WTC11 (cell line): ENCODE measurements around the gene CACNA2D3. TPM values are rescaled to one million over a fixed set of nuclear protein-coding genes. Genes with fewer than 3 reads are reported as not detected.

Experiments
- ATAC-seq: fragments of 200-7000 bp; cut with Tn5 transposase; 2 replicates; pipeline ENCODE4 v1.10.0; 2021; ENCODE audit warnings: mild to moderate bottlenecking, moderate library complexity
- CTCF ChIA-PET: fragments of 300-600 bp; sonication (Branson Sonifier 250); formaldehyde crosslinking; loops from one replicate; lab custom pipeline; 2021; ENCODE audit warnings: antibody characterized with exemption; lab: Charles Lee
- POLR2A ChIA-PET: fragments of 350-600 bp; sonication (Branson Sonifier 250); formaldehyde crosslinking; loops from one replicate; lab custom pipeline; 2021; ENCODE audit warnings: antibody characterized with exemption; lab: Charles Lee
- DNase-seq: peaks from one replicate; pipeline ENCODE4 v3.0.0; 2021; ENCODE audit warnings: low spot score
- H3K27ac Mint-ChIP-seq: 2 replicates; pipeline ENCODE4 v1.8.0; 2021; ENCODE audit warnings: mixed read lengths
- H3K27me3 Mint-ChIP-seq: 2 replicates; pipeline ENCODE4 v1.8.0; 2021; ENCODE audit warnings: low read depth, mild to moderate bottlenecking, moderate library complexity, mixed read lengths
- H3K36me3 Mint-ChIP-seq: 2 replicates; pipeline ENCODE4 v1.8.0; 2021; ENCODE audit warnings: mixed read lengths
- H3K4me1 Mint-ChIP-seq: 2 replicates; pipeline ENCODE4 v1.8.0; 2022; ENCODE audit warnings: mixed read lengths
- H3K4me3 Mint-ChIP-seq: 2 replicates; pipeline ENCODE4 v1.8.0; 2021; ENCODE audit warnings: mild to moderate bottlenecking, moderate library complexity, mixed read lengths
- H3K9me3 Mint-ChIP-seq: 2 replicates; pipeline ENCODE4 v1.8.0; 2021; ENCODE audit warnings: mixed read lengths
- CREB1 ChIP-seq: sonication (generic); formaldehyde crosslinking; IDR thresholded peaks from 2 replicates; pipeline ENCODE4 v1.8.0; 2023; ENCODE audit warnings: mild to moderate bottlenecking, missing genetic modification reagents
- ETV6 ChIP-seq: sonication (generic); formaldehyde crosslinking; IDR thresholded peaks from 2 replicates; pipeline ENCODE4 v1.8.1; 2022; ENCODE audit warnings: mild to moderate bottlenecking, missing genetic modification reagents
- FOXJ3 ChIP-seq: sonication (generic); formaldehyde crosslinking; IDR thresholded peaks from 2 replicates; pipeline ENCODE4 v1.9.0; 2021; ENCODE audit warnings: missing genetic modification reagents, mild to moderate bottlenecking, borderline replicate concordance
- FOXK1 ChIP-seq: sonication (generic); formaldehyde crosslinking; IDR thresholded peaks from 2 replicates; pipeline ENCODE4 v1.8.0; 2022; ENCODE audit warnings: mild to moderate bottlenecking, moderate library complexity, missing genetic modification reagents
- SMAD3 ChIP-seq: sonication (generic); formaldehyde crosslinking; IDR thresholded peaks from 2 replicates; pipeline ENCODE4 v1.8.0; 2022; ENCODE audit warnings: missing genetic modification reagents, mild to moderate bottlenecking, borderline replicate concordance
- SMAD4 ChIP-seq: sonication (generic); formaldehyde crosslinking; IDR thresholded peaks from 2 replicates; pipeline ENCODE4 v1.8.0; 2022; ENCODE audit warnings: mild to moderate bottlenecking, missing genetic modification reagents
- TCF7 ChIP-seq: sonication (generic); formaldehyde crosslinking; IDR thresholded peaks from 2 replicates; pipeline ENCODE4 v1.8.0; 2022; ENCODE audit warnings: mild to moderate bottlenecking, low read depth, missing genetic modification reagents, moderate library complexity
- total RNA-seq: library from RNA; stranded (reverse); gene quantifications from 3 replicates; pipeline ENCODE4 v1.2.3, GENCODE V29; 2021
- TF ChIP-seq, protein P1 (sequence below): sonication (generic); formaldehyde crosslinking; IDR thresholded peaks from 2 replicates; pipeline ENCODE4 v1.8.0; 2022; ENCODE audit warnings: mild to moderate bottlenecking, missing genetic modification reagents
- TF ChIP-seq, protein P2 (sequence below): sonication (generic); formaldehyde crosslinking; IDR thresholded peaks from 2 replicates; pipeline ENCODE4 v1.8.0; 2023; ENCODE audit warnings: missing genetic modification reagents
- TF ChIP-seq, protein P3 (sequence below): sonication (generic); formaldehyde crosslinking; IDR thresholded peaks from 2 replicates; pipeline ENCODE4 v1.8.1; 2022; ENCODE audit warnings: missing genetic modification reagents, borderline replicate concordance
- TF ChIP-seq, protein P4 (sequence below): sonication (generic); formaldehyde crosslinking; IDR thresholded peaks from 2 replicates; pipeline ENCODE4 v1.8.0; 2022; ENCODE audit warnings: mild to moderate bottlenecking, missing genetic modification reagents
- TF ChIP-seq, protein P5 (sequence below): sonication (generic); formaldehyde crosslinking; IDR thresholded peaks from 2 replicates; pipeline ENCODE4 v1.8.1; 2022; ENCODE audit warnings: mild to moderate bottlenecking, moderate library complexity, missing genetic modification reagents
- TF ChIP-seq, protein P6 (sequence below): fragments of 250-450 bp; sonication (Bioruptor Pico); IDR thresholded peaks from 2 replicates; pipeline ENCODE4 v1.9.0; 2021; ENCODE audit warnings: mild to moderate bottlenecking, borderline replicate concordance
- TF ChIP-seq, protein P7 (sequence below): sonication (generic); formaldehyde crosslinking; IDR thresholded peaks from 2 replicates; pipeline ENCODE4 v1.8.1; 2023; ENCODE audit warnings: mild to moderate bottlenecking, missing genetic modification reagents

Gene CACNA2D3
- total RNA-seq, 1 experiment from 2014 or later: 5.0 TPM

DNA sequence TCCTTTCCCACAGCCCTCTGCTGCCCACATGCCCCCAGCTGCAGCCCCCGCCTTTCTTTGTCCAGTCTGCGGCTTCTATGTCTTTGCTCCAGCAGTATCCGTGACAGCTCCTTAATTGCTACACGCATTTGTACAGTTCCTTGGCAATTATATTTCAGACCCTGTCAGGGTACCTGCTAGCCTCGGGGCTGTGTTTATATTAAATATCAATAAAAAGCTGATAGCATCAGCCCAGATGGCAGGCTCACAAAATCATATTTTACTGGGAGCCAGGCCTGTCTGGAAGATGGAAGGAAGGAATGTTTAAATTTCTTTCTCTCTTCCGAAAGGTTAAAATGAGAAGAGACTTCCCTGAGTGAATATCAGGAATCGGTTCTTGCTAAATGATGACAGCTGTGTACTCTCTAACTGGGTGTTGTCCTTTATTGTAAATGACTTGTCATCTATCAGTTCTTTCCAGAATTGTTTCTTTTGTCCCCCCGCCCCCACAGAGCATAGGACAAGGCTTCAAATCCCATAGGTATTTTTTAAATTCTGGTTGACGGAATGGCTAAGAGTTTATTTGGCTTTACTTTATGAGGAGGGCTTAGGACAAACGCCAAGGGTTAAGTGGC is 427.4 kb downstream of the CACNA2D3 start:
- ChIA-PET POLR2A (no interaction called here), CTCF (no interaction called here)
- ATAC-seq (no peak), DNase-seq (no peak)
- H3K27ac Mint-ChIP-seq: no peak overlapping the region
- H3K9me3 Mint-ChIP-seq: no peaks in the 10 kb centered on the region
- H3K4me1 Mint-ChIP-seq: no peaks in the 10 kb centered on the region; the same call in 1 of the 2 replicates
- TF ChIP-seq SMAD3 (CRISPR knock-in tag) (no peak), ETV6 (CRISPR knock-in tag) (no peak), FOXK1 (CRISPR knock-in tag) (no peak), CREB1 (no peak), TCF7 (CRISPR knock-in tag) (no peak), FOXJ3 (CRISPR knock-in tag) (no peak), SMAD4 (CRISPR knock-in tag) (no peak)
- TF ChIP-seq, protein P1, sequence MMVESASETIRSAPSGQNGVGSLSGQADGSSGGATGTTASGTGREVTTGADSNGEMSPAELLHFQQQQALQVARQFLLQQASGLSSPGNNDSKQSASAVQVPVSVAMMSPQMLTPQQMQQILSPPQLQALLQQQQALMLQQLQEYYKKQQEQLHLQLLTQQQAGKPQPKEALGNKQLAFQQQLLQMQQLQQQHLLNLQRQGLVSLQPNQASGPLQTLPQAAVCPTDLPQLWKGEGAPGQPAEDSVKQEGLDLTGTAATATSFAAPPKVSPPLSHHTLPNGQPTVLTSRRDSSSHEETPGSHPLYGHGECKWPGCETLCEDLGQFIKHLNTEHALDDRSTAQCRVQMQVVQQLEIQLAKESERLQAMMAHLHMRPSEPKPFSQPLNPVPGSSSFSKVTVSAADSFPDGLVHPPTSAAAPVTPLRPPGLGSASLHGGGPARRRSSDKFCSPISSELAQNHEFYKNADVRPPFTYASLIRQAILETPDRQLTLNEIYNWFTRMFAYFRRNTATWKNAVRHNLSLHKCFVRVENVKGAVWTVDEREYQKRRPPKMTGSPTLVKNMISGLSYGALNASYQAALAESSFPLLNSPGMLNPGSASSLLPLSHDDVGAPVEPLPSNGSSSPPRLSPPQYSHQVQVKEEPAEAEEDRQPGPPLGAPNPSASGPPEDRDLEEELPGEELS: no peak
- TF ChIP-seq, protein P2, sequence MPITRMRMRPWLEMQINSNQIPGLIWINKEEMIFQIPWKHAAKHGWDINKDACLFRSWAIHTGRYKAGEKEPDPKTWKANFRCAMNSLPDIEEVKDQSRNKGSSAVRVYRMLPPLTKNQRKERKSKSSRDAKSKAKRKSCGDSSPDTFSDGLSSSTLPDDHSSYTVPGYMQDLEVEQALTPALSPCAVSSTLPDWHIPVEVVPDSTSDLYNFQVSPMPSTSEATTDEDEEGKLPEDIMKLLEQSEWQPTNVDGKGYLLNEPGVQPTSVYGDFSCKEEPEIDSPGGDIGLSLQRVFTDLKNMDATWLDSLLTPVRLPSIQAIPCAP (CRISPR knock-in tag): no peak
- TF ChIP-seq, protein P3, sequence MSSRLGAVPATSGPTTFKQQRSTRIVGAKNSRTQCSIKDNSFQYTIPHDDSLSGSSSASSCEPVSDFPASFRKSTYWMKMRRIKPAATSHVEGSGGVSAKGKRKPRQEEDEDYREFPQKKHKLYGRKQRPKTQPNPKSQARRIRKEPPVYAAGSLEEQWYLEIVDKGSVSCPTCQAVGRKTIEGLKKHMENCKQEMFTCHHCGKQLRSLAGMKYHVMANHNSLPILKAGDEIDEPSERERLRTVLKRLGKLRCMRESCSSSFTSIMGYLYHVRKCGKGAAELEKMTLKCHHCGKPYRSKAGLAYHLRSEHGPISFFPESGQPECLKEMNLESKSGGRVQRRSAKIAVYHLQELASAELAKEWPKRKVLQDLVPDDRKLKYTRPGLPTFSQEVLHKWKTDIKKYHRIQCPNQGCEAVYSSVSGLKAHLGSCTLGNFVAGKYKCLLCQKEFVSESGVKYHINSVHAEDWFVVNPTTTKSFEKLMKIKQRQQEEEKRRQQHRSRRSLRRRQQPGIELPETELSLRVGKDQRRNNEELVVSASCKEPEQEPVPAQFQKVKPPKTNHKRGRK (CRISPR knock-in tag): no peak
- TF ChIP-seq, protein P4, sequence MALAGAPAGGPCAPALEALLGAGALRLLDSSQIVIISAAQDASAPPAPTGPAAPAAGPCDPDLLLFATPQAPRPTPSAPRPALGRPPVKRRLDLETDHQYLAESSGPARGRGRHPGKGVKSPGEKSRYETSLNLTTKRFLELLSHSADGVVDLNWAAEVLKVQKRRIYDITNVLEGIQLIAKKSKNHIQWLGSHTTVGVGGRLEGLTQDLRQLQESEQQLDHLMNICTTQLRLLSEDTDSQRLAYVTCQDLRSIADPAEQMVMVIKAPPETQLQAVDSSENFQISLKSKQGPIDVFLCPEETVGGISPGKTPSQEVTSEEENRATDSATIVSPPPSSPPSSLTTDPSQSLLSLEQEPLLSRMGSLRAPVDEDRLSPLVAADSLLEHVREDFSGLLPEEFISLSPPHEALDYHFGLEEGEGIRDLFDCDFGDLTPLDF (CRISPR knock-in tag): no peak
- TF ChIP-seq, protein P5, sequence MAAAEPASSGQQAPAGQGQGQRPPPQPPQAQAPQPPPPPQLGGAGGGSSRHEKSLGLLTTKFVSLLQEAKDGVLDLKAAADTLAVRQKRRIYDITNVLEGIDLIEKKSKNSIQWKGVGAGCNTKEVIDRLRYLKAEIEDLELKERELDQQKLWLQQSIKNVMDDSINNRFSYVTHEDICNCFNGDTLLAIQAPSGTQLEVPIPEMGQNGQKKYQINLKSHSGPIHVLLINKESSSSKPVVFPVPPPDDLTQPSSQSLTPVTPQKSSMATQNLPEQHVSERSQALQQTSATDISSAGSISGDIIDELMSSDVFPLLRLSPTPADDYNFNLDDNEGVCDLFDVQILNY (CRISPR knock-in tag): no peak
- TF ChIP-seq, protein P6, sequence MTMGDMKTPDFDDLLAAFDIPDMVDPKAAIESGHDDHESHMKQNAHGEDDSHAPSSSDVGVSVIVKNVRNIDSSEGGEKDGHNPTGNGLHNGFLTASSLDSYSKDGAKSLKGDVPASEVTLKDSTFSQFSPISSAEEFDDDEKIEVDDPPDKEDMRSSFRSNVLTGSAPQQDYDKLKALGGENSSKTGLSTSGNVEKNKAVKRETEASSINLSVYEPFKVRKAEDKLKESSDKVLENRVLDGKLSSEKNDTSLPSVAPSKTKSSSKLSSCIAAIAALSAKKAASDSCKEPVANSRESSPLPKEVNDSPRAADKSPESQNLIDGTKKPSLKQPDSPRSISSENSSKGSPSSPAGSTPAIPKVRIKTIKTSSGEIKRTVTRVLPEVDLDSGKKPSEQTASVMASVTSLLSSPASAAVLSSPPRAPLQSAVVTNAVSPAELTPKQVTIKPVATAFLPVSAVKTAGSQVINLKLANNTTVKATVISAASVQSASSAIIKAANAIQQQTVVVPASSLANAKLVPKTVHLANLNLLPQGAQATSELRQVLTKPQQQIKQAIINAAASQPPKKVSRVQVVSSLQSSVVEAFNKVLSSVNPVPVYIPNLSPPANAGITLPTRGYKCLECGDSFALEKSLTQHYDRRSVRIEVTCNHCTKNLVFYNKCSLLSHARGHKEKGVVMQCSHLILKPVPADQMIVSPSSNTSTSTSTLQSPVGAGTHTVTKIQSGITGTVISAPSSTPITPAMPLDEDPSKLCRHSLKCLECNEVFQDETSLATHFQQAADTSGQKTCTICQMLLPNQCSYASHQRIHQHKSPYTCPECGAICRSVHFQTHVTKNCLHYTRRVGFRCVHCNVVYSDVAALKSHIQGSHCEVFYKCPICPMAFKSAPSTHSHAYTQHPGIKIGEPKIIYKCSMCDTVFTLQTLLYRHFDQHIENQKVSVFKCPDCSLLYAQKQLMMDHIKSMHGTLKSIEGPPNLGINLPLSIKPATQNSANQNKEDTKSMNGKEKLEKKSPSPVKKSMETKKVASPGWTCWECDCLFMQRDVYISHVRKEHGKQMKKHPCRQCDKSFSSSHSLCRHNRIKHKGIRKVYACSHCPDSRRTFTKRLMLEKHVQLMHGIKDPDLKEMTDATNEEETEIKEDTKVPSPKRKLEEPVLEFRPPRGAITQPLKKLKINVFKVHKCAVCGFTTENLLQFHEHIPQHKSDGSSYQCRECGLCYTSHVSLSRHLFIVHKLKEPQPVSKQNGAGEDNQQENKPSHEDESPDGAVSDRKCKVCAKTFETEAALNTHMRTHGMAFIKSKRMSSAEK (CRISPR knock-in tag): no peak
- TF ChIP-seq, protein P7, sequence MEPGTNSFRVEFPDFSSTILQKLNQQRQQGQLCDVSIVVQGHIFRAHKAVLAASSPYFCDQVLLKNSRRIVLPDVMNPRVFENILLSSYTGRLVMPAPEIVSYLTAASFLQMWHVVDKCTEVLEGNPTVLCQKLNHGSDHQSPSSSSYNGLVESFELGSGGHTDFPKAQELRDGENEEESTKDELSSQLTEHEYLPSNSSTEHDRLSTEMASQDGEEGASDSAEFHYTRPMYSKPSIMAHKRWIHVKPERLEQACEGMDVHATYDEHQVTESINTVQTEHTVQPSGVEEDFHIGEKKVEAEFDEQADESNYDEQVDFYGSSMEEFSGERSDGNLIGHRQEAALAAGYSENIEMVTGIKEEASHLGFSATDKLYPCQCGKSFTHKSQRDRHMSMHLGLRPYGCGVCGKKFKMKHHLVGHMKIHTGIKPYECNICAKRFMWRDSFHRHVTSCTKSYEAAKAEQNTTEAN (CRISPR knock-in tag): no peak
- no peak overlapping the region for H3K4me3 Mint-ChIP-seq
- no peaks in the 10 kb centered on the region for H3K36me3 Mint-ChIP-seq
- H3K27me3 Mint-ChIP-seq: no peaks in the 10 kb centered on the region; the same call in 1 of the 2 replicates
